SHP77 (cell line): Measurements from ENCODE around the gene CENPM.

ENCODE experiments used
- DNase-seq, 2 experiments: peaks; one replicate each; lab custom pipeline; 2025; lab: John Stamatoyannopoulos, UW

Gene CENPM

DNA sequence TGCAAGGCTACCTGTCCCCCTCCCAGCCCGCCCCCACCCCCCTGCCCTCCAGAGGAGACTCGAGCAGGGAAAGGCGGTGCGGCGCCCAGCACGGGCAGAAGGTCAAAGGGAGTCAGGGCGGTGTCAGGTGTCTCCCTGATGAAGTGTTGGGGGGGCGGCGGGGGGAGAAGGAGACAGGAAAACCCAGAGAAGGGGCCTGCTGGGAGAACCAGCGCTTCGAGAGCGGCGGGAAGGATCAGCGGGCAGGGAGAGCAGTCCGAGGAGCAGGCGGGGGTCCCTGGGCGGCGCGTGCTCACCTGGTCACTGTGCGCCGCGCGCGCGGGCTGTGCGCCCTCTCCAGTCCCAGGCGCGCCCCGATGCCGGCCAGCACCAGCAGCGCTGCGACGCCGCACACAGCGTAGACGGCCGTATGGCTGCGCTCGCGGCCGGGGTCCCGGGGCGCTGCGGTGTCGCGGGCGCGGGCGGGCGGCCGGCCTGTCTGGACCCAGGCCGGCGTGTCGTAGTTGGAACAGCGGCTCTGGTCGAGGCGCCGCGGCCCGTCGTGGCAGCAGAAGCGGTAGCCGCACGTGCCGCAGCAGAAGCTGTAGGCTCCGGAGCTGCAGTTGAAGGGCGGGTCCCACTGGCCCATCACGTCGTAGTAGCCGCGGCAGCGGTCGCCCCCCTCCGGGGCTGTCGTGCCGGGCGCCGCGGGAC lies 33.0 kb downstream of the CENPM start:
- DNase-seq, result peak in 1 of 2 experiments; percentile 8

DNA sequence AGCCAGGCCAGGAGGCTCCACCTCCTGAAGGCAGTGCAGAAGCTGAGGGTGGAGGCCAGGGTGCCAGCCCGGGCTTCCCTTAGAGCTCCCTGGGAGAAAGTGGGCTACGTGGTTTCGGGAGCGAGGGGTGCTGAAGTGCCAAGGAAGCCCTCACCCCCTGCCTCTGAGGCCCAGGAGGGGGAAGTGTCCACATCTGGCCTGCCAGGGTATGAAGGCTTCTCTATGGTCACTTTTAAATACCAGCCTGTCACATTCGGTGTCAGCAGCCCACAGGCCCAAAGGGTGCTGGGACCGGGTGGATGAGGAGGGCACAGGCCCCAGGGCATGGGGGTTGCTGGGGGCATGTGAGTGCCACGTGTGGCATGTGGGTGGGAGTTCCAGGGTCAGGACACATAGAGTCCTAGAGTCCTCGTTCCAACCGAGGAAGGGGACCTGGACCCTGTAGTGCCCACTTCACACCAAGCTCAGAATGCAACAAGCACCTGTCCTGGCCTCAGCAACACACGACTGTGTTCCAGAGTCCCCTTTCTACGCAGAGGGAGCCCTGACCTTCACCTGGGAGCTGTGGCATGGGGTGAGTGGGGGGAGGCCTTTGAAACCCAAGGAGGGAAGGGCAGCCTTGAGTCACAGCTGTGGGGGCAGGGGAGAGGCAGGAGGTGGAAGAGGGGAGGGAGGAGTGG lies 33.8 kb downstream of the CENPM start:
- DNase-seq, result no peak

DNA sequence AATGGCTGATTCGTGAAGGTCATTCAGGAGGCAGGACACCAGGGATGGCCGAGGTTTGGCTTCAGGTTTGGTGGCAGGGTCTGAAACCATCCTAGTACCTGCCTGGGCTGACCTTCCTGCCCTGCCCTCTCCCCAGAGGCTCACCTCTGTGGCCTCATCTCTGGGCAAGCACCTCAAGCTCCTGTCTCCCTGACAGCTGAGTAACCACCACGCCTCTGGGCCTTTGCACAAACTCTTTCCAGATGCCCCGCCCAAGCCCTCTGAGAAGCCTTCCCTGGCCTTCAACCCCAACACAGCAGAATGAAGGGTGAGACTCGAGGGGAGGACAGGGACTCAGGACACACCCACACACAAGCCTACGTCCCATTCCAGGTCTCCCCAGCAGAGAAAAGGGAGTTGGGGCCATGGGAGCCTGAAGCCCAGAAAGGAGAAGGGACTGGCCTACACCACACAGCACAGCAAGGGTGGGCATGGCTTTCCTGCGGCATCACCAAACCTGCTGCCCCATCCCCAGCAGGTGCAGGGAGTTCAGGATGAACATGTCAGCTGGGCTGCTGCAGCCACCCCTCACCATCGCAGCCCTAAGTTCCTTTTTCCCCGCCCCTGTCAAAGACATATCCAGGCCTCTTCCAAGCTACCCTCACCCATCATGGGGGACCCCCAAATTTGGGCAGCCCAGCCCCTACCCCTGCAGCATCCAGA lies 34.5 kb downstream of the CENPM start:
- no peak for DNase-seq

DNA sequence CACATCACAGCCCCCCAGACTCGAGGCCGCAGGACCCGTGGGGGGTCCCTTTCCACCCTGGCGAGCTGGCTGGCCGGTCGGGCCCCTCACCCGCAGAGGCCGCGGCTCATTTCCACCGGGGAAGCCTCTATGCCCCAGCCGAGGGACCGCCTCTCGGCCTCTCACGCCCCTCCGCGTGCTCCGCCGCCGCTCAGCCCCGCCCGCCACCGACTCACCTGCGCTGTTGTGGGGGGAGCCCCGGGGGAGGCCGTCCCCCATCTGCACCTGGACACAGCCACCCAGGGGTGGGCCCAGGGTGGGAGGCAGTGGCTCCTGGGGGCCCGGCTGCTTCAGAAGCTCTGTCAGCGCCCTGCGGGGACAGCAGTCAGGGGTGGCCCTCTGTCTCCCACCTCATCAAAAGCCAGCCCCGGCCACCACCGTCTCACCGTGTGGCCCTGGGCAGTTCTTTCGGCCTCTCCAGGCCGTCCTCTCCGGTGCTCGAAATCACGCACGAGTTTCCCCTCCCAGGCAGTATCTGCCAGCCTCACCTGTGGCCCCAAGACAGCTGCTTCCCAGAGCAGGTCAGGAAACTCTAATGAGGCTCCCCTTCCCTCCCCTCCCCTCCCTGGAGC lies 35.8 kb downstream of the CENPM start:
- DNase-seq, result no peak

DNA sequence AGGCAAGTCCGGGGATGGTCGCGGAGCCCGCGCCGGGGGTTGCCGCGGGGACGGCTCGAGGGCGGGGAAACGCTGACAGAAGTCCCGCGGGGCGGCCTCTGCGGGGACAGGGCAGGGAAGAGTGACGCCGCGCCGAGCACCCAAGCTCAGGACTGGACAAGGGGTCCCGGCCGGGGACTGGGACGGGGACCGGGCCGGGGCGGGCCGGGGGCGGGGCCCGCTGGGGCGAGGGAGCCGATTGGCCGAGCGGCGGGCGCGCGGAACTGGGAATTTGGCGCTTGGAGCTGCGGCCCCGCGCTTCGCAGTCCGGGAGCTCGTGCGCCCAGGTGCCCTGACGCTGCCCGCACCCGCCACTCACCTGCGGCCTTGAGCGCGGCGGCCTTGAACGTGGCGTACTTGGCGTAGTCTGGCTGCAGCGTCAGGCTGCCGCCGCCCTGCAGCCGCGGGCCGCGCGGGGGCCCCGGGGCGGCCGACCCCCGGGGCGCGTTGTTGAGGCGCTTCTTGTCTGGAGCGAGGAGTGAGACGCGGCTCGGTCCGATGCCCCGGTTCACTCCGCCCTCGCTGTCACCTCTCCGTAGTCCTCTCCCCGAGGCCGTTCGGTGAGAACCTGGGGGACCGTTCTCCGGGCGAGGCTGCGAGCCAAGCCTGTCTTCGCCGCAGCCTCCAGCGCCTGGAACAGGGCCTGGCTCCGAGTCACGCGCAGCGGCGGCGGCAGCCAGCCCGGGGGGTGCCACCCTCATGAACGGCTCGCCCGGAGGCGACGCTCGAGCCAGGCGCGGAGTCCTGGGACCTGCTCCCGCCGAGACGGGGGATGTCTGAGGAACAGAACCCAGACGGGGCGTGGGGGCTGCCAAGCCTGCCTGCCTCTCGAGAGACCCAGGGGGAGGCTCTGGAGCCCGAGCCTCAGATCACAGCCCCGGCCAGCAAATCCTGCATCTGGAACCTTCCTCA lies 36.6 kb downstream of the CENPM start:
- no peak for DNase-seq

DNA sequence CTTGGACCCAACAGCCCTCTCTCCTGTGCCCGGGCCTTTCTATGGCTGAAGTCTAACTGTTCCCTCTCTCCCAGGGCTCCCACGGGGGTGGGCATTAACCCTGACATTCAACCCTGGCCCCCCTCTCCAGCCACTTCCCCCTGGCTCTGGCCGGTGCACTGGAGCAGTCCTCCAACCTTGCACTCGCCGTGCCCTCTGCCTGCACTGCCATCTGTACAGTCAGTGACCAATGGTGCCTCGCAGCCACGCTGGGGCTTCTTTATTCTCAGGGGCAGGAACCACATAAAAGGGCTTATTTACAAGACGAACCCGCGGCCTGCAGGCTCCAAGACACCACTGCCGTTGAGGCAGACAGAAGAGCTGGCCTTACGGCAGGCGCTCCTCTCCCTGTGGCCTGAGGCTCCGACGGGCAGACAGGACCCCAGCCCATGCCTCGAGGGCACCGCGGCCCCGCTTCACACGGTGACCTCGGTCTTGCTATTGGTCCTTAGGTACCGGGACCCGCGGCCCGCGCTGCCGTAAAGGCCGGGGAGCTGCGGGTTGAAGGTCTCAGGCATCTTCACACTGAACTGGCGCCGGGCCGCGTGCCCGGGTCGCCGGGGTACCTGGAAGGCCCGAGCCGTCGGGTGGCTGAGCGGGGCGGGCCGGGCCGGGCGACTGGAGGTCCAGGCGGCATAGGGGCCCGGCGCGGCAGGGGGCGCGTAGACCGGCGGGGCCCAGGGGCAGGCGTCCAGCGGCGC lies 37.5 kb downstream of the CENPM start:
- DNase-seq, result no peak

DNA sequence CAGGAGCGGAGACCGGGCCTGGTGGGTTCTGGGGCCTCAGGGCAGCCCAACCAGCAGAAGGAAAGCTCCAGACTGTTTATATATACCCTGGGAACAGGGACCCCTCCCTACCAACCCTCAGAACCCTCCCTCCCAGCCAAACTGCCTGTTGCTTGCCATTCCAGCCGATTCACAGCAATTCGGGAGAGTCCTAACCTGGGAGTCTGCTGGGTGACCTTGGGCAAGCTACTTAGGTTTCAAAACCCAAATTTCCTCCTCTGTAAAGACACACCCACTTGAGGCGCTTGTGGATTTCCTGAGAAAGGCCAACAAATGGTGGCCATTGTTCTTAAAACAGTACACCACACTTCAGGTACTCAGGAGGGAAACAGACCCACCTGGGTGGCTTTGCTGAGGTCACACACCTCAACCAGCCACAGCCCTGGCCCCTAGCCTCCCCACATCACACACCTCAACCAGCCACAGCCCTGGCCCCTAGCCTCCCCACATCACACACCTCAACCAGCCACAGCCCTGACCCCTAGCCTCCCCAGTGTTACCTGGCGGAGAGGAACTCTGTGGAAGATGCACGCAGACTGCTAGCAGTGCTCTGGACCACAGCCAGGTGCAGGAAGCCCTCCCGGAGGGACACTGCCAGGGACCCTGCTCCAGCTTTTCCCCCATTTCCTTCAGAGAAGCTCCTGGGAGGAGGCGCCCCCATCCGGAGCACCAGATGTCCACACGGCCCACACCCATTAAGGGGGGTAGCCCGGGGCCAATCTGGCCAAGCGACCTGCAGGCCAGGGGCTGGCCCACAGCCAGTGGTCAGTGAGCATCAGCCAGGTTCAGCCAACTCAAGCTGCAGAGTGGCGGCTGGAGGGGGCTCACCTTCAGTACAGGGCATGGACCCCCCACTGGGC lies 38.3 kb downstream of the CENPM start:
- peak in 1 of 2 experiments; percentile 8 for DNase-seq

DNA sequence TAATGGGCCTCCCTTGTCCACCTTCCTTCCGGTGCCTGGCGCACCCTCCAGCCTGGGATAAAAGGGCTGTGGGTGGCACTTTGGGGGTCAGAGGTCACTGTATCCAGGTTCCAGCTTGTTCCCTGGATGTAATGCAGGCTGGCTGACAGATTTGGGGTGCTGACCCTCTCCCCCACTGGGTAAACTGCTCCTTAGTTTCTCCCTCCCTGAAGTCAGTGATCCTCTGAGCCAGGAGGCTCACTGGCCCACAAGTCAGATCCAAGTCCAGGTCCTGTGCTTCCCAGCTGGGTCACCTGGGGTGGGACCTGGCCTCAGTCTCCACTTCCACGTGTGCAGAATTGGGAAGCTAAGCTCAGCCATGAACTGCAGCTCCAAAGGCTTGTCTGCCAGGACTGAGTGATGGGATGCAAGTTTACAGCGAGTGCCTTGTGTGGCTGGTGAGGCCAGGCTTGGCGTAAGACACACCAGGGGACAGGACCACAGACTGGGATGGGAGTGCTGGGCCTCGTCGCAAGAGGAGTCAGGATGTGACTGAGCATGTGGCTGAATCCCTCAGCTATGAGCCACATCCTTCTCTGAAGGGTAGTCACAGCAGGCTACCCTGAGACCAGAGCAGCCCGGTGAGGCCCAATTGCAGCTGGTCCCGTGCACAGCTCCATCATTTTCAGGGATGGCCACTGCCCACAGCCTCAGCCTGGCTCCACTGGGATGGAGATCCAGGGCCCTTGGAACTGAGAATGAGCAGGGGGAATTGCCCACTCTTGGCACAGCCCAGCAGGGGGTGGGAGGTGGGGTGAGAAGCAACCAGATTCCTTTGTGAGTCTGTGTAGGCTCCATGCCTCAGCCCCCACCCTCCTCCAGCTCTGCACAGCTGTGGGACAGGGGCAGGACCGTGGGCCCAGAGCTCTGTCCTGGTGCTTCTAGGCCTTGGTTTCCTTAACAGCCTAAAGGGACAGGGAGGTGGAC lies 39.2 kb downstream of the CENPM start:
- no peak for DNase-seq

DNA sequence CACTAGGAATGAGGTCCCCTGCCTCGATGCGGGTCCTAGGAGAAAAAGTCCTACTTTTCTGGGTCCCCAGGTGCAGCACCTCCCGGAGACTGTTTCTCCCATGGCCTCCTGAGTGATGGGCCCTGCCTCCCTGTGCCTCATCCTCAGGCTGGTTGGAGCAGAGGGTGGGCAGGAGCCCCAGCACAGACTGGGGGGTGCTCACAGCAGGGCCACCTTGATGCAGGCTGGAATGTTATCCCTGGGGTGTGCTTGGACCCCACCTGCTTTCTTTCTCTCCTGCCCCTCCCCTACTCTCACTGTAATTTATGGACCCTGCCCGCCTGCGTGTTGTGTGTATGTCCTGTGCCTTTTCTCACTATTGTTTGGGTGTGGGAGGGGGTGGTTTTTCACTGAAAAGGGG lies 40.1 kb downstream of the CENPM start:
- DNase-seq, result no peak

DNA sequence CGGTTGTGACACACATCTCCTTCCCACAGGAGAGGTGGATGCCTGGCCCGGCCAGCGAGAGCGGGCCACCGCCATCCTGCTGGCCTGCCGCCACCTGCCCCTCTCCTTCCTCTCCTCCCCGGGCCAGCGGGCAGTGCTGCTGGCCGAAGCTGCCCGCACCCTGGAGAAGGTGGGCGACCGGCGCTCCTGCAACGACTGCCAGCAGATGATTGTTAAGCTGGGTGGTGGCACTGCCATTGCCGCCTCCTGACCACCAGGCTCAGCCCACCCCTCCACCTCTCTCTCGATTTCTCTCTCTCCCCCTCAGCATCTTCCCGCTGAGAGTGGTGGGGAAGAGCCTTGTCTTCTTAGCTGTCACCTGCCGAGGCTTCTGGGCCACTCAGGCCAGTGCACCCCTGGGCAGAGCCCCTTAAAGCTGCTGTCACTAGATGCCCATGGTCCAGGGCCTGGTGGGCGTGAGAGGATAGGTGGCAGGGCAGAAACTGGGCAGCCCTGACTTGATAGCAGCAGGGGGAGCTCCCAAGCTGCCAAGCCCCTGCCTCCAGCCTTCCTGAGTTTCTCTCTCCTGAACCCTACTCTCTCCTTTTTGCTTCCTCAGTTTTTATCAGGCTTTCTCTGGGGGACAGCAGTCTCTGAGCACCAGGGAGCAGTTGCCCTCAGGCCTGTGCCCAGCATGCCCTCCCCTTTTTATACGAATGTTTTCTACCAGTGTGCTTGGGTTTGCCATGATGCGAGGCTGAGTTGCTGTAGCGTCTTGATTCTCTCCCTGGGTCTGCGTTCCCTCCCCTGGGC lies 41.3 kb downstream of the CENPM start:
- no peak for DNase-seq

DNA sequence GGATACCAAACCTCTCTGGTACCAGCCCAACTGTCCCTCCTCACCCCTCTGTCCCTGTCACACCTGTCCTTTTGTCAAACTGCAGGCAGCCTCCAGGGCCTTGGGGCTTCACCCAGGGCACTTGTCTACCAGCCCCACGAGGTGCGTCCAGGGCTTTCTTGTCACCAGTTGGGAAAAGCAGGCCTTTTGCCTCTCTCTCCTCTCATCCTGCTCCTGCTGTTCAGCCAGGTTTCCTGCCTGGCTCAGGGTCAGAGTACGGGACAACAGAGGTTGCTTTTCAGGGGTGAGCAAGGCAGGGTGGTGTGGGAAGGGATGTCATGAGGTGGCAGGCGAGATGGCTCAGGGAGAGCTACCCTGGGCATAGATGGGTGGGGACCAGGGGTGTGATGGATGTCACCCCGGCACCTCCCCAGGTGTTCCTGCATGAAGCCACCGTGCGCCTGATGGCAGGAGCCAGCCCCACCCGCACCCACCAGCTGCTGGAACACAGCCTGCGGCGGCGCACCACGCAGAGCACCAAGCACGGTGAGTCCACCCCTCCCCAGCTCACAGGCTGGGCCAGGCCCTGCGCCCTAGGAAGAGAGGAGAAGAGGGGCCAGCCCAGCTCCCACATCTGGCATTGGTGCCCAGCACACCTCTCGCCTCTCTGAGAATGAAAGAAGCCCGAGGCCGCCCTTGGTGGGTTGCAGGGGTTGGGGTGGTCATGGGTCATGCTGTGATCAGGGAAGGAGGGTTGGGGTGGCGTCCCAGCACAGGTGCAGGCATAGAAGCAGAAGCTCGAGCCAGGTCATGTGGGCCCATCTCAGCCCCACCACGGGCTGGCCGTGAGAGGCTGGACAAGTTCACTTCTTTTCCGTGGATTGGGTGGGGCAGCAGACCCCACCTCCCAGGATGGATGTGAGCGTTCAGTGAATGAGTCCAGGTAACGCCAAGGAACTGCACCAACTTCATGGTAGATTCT lies 42.2 kb downstream of the CENPM start:
- DNase-seq, result no peak

DNA sequence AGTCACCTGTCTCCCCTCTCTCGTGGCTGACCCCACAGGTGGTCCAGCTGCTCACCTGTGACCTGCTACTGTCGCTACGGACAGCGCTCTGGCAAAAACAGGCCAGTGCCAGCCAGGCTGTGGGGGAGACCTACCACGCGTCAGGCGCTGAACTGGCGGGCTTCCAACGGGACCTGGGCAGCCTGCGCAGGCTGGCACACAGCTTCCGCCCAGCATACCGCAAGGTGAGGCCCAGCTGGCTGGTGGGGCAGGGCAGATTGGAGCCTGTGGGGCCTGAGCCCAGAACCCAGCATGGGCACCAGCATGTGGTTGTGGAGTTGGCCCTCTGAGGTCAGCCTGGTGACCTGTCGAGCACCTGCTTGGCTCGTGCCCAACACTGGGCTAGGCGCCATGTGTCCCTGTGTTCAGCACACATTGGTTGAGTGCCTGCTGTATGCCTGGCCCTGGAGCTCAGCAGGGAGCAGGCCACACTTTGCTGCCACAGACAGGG lies 44.0 kb downstream of the CENPM start:
- peak in 1 of 2 experiments; percentile 36 for DNase-seq

DNA sequence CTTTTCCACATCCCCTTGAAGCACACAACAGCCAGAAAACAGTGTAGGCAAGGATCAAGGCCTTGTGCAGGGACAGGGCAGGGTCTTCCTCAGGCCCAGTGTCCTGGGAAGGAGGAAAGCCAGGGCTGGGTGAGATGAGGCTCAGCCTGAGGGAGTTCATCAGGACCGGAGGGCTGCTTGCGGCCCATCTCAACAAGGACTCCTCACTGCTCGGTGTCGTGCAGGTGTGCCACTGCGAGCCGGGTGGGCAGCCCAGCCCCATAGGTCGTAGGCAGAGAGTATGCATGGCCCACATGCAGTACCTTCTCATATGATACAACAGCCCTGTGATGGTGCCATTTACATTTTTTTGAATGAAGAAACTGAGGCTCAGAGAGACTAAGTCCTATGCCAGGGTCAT lies 44.9 kb downstream of the CENPM start:
- no peak for DNase-seq

DNA sequence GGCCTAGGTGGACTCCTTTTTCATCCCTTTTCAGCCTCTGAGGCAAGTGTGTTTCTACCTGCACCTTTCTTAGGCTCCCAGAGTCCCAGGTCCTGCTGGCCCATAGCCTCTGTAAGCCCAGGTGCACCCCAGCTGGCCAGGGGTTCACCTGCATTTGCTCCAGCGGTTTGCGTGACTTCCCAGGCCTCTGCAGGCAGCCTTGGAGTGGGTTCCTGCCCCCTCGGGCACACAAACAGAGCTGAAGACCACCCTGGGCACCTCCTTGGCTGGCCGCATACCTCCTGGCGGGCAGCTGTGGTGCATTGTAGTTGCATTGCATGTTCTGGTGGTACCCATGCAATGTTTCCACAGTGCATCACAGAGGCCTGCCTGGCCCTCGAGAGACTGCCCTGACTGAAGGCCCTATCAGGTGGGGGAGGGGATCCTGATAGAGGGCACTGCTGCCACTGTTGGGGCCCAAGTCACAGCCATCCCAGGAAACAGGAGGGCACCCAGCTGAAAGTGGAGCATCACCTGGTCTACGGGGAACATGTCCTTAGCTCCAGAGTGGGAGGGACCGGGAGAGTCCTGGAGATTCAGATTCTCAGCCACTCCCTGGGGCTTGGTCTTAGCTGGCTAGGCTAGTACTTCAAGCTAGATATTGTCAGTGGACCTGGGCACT lies 46.2 kb downstream of the CENPM start:
- DNase-seq, result no peak

DNA sequence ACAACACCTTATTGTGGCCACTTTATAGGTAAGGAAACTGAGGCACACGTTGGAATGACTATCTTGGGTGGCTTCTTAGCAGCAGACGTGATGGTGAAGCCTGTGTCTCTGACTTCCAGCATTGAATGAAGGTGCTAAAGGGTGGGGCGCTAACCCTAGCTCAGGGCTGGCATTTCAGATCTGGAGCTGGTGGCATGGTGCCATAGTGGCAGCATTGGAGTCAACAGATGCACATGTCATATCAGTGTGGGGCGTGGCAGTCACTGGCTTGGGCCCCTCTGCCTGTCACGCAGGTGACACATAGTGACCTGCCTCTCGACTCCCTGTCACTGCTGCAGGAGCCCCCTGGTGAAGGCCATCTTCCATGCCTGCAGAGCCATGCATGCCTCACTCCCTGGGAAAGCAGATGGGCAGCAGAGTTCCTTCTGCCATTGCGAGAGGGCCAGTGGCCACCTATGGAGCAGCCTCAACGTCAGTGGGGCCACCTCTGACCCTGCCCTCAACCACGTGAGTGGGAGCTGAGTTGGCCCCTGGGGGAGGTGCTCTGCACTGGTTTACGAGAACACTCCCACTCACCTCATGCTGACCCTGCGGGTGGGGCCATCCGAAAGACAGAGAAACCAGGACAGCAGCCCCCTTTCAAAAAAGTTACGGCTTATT lies 46.8 kb downstream of the CENPM start:
- no peak for DNase-seq
